GM18505 (cell line): ENCODE data around the gene VEGFA.

ENCODE experiments used
- ATAC-seq: cut with Tn5 transposase; IDR thresholded peaks from one replicate; pipeline ENCODE4 v1.9.1; 2021; ENCODE audit not compliant: unreplicated experiment
- POLR2A ChIP-seq: IDR thresholded peaks from 4 replicates; pipeline ENCODE4 v1.6.1; 2011; ENCODE audit warnings: borderline replicate concordance; ENCODE audit not compliant: insufficient read depth, insufficient read length; ENCODE audit errors: extremely low read depth

VEGFA gene

GRCh38 chr6:43796903-43797890, 27.2 kb downstream of the VEGFA start:
- no peak for ATAC-seq
- TF ChIP-seq POLR2A = no peak

GRCh38 chr6:43797919-43798318, 27.9 kb downstream of the VEGFA start:
- TF ChIP-seq POLR2A = no peak
- ATAC-seq = no peak

- ATAC-seq = no peak
- no peak for TF ChIP-seq POLR2A
These were observed 28.9 kb downstream of the VEGFA start for GRCh38 chr6:43798688-43799444.

GRCh38 chr6:43799551-43800297, 29.7 kb downstream of the VEGFA start:
- no peak for TF ChIP-seq POLR2A
- no peak for ATAC-seq

- ATAC-seq = no peak
- no peak for TF ChIP-seq POLR2A
These were observed 30.2 kb downstream of the VEGFA start for GRCh38 chr6:43800298-43800623.

- TF ChIP-seq POLR2A = no peak
- no peak for ATAC-seq
These were observed 30.9 kb downstream of the VEGFA start for GRCh38 chr6:43800746-43801494.

- no peak for ATAC-seq
- TF ChIP-seq POLR2A = no peak
These were observed 31.6 kb downstream of the VEGFA start for GRCh38 chr6:43801495-43802181.

- ATAC-seq = no peak
- TF ChIP-seq POLR2A = no peak
These were observed 33.2 kb downstream of the VEGFA start for GRCh38 chr6:43803055-43803782.

- no peak for TF ChIP-seq POLR2A
- ATAC-seq = no peak
These were observed 34.0 kb downstream of the VEGFA start for GRCh38 chr6:43803783-43804549.

- no peak for TF ChIP-seq POLR2A
- ATAC-seq = no peak
These were observed 34.7 kb downstream of the VEGFA start for GRCh38 chr6:43804550-43805223.

GRCh38 chr6:43805699-43806042, 35.7 kb downstream of the VEGFA start:
- no peak for ATAC-seq
- no peak for TF ChIP-seq POLR2A
